Prostate gland (tissue), 2 donors: ENCODE data around the gene POU2AF1. TPM values are rescaled to one million over a fixed set of nuclear protein-coding genes. Genes with fewer than 3 reads are reported as not detected.
A peak's percentile ranks its signal among the peaks of the same experiment; 100 is the strongest.

Source experiments
- DNase-seq: peaks from one replicate; pipeline ENCODE4 v3.0.0-alpha.2; 2019; ENCODE audit warnings: low spot score
- H3K27ac ChIP-seq, 2 donors: fragments of 200-600 bp; sonication (generic); 2 replicates each; pipeline ENCODE4 v1.5.1; 2017 to 2019
- H3K27me3 ChIP-seq: fragments of 200-600 bp; sonication (generic); replicated peaks from 2 replicates; pipeline ENCODE4 v1.5.1; 2019; ENCODE audit not compliant: insufficient read depth
- H3K36me3 ChIP-seq, 2 donors: fragments of 200-600 bp; sonication (generic); 1 replicate in 1 of 2; 2 replicates in 1 of 2; pipeline versions ENCODE4 v1.5.1 to v1.8.1; 2017 to 2019
- H3K4me1 ChIP-seq: fragments of 200-600 bp; sonication (generic); replicated peaks from 2 replicates; pipeline ENCODE4 v1.5.1; 2019
- H3K4me3 ChIP-seq, 2 donors: fragments of 200-600 bp; sonication (generic); 2 replicates each; pipeline ENCODE4 v1.5.1; 2017 to 2019
- H3K9me3 ChIP-seq: fragments of 200-600 bp; sonication (generic); 2 replicates; pipeline ENCODE4 v1.5.1; 2017
- POLR2A ChIP-seq: fragments of 450-650 bp; IDR thresholded peaks from one replicate; pipeline ENCODE4 v1.6.1; 2016; ENCODE audit warnings: antibody characterized with exemption, mild to moderate bottlenecking
- POLR2AphosphoS5 ChIP-seq: sonication (generic); formaldehyde crosslinking; IDR thresholded peaks from one replicate; pipeline ENCODE4 v1.6.1; 2017; ENCODE audit warnings: antibody characterized with exemption
- WGBS: methylation state at CpG from one replicate; pipeline ENCODE4 v1.1.5; 2018; 5-methylcytosine and 5-hydroxymethylcytosine counted together
- intact Hi-C: fragments of 100-400 bp; cut with DNase I; formaldehyde crosslinking; loops from one replicate; pipeline ENCODE4 v1.14.2; 2022
- total RNA-seq, 2 donors: library from RNA; depleted of rRNA; stranded (reverse); fragments of >200 nt; gene quantifications; one replicate each; pipeline ENCODE4 v1.1.0, GENCODE V29; 2016
- TF ChIP-seq, protein P1 (sequence below), 4 experiments: fragments of 200-600 bp in 2 of 4; fragments of 450-650 bp in 2 of 4; sonication (generic) in 2 of 4; IDR thresholded peaks; 1 replicate in 3 of 4; 2 replicates in 1 of 4; pipeline ENCODE4 v1.5.1; 2016 to 2019; ENCODE audit warnings: antibody characterized with exemption in 4 of 4, mild to moderate bottlenecking in 2 of 4, moderate library complexity in 2 of 4

POU2AF1 gene
- total RNA-seq, 2 donors from 2014 or later, result 0.74 to 1.5 TPM

DNA sequence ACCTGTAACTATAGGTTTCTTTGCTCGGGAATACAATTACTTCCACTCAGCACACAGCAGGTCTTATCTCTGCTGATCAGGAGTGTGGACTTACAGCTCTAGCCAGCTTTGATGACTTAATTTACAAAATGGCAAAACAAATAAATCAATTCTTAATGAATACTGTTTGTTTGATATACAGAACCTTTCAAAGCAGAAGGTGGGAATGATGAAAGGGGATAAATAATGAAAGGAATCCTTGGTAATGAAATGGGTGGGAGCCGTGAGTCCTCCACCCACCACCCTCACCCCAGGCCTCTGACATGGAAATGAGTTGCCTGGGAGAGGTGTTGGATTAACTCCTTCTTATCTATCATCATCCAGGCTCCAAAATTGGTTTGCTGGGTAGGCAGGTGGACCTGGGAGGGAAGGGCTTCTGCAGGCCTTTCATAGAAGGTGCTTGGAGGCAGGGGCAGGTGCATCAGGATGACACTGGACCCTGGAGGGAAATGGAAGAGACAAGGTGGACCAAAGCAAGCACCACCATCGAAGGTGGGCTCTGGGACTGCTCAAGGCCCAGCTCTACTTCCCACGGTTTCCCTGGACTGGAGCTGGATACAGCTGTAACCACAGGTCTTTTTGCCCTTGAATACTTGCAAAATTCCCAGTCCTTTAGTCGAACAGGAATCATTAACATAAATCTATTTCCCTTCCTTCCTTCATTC is 23.0 kb downstream of the POU2AF1 start:
- no peaks in the 10 kb centered on the region for H3K36me3 ChIP-seq
- H3K4me1 ChIP-seq, result no peaks in the 10 kb centered on the region
- DNase-seq, result no peak
- intact Hi-C loops, result no loop called here
- no peak overlapping the region for H3K27ac ChIP-seq
- no peak overlapping the region for H3K4me3 ChIP-seq
- H3K9me3 ChIP-seq, result no peaks in the 10 kb centered on the region
- 73% methylated on average over 5 of the region's 5 CpGs for WGBS
- TF ChIP-seq, protein P1, sequence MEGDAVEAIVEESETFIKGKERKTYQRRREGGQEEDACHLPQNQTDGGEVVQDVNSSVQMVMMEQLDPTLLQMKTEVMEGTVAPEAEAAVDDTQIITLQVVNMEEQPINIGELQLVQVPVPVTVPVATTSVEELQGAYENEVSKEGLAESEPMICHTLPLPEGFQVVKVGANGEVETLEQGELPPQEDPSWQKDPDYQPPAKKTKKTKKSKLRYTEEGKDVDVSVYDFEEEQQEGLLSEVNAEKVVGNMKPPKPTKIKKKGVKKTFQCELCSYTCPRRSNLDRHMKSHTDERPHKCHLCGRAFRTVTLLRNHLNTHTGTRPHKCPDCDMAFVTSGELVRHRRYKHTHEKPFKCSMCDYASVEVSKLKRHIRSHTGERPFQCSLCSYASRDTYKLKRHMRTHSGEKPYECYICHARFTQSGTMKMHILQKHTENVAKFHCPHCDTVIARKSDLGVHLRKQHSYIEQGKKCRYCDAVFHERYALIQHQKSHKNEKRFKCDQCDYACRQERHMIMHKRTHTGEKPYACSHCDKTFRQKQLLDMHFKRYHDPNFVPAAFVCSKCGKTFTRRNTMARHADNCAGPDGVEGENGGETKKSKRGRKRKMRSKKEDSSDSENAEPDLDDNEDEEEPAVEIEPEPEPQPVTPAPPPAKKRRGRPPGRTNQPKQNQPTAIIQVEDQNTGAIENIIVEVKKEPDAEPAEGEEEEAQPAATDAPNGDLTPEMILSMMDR (IDR thresholded peaks at IDR 0.05), result no peak
- TF ChIP-seq POLR2A, result no peak
- no peak for TF ChIP-seq POLR2AphosphoS5
- H3K27me3 ChIP-seq, result no peaks in the 10 kb centered on the region

DNA sequence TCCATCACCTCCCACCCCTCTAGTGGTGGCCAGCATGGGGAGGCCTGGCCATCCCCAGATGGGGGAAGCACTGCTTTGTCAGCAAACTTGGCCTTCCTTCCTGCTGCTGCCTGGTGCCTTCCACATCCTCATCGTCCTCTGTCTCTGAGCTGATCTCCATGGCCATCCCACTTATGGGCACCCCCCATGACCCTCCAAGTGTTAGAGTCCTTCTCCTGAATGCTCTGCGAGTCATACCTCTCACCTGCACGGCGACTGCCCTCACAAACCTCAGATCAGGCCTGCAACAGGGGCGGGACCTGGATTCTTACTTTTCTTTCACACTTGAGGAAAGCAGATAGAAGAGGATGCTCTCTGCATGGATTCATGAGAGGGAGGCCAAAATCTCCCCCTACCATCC is 24.0 kb downstream of the POU2AF1 start:
- Histone ChIP-seq H3K27ac (no peak overlapping the region), H3K4me3 (no peak overlapping the region), H3K36me3 (no peaks in the 10 kb centered on the region), H3K27me3 (no peaks in the 10 kb centered on the region), H3K9me3 (no peaks in the 10 kb centered on the region), H3K4me1 (no peaks in the 10 kb centered on the region)
- no peak for DNase-seq
- TF ChIP-seq POLR2AphosphoS5 (no peak), POLR2A (no peak)
- TF ChIP-seq, protein P1 (IDR thresholded peaks at IDR 0.05), result no peak
- intact Hi-C loops, result no loop called here
- 92% methylated on average over 5 of the region's 5 CpGs for WGBS

DNA sequence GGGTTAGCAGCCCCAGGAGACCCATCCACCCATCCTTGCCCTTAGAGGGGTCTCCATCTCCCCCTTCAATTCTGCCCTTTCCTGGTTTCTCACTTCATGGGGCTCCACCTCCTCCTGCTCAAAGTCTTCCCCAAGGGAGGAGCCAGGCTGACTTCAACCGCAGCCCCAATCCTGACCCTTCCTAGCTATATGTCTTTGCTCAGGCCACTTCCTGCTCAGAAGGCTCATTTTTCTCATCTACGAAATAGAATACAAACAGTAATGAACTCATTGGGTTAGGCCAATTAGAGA is 24.5 kb downstream of the POU2AF1 start:
- Histone ChIP-seq H3K4me3 (no peak overlapping the region), H3K4me1 (no peaks in the 10 kb centered on the region), H3K27ac (no peak overlapping the region), H3K27me3 (no peaks in the 10 kb centered on the region), H3K36me3 (no peaks in the 10 kb centered on the region), H3K9me3 (no peaks in the 10 kb centered on the region)
- TF ChIP-seq, protein P1 (IDR thresholded peaks at IDR 0.05), result no peak
- TF ChIP-seq POLR2A (no peak), POLR2AphosphoS5 (no peak)
- 97% methylated on average over 2 of the region's 2 CpGs for WGBS
- intact Hi-C loops, result no loop called here
- DNase-seq, result no peak

DNA sequence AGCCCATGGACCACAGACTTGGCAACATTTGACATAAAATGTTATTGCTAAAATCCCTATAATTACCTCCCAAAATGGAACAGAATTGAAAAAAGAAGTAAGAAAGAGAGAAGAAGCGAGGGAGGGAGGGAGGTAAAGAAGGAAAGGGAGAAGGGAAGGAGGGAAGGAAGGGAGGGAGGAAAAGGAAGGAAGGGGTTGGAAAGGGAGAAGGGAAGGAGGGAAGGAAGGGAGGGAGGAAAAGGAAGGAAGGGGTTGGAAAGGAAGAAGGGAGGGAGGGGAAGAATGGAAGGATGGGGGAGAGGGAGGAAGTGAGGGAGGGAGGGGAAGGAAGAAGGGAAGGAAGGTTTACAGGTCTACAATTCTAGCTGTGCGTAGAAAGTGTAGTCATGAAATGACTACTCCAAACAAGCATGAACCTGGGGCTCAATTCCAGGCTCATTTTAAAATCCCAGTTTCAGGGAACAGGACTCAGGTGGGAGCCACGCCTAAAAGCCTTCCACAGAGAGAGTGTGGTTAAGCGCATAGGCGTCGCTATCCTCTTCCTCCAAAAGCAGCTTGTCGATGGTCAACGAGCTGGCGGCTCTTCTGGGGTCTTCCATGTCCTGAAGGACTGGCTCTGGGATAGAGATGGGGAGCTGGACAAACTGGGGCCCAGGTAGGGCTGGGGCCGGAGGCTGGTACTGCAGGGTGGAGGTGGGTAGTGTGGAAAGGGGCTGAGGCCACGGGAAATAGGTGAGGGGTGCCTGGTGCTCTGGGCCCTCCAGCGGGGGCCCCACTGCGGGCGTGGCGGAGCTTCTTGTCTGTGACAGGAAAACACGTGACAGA is 25.1 kb downstream of the POU2AF1 start:
- Histone ChIP-seq H3K9me3 (no peaks in the 10 kb centered on the region), H3K4me1 (no peaks in the 10 kb centered on the region), H3K27me3 (no peaks in the 10 kb centered on the region), H3K36me3 (no peaks in the 10 kb centered on the region), H3K4me3 (no peak overlapping the region), H3K27ac (peak overlapping the region; percentile 56 to 57)
- TF ChIP-seq POLR2A (no peak), POLR2AphosphoS5 (no peak)
- TF ChIP-seq, protein P1 (IDR thresholded peaks at IDR 0.05), result no peak
- intact Hi-C loops, result no loop called here
- no peak for DNase-seq
- 96% methylated on average over 16 of the region's 16 CpGs for WGBS
